Fibroblast of lung (primary cell): ENCODE data around the gene ACTR8. TPM values are rescaled to one million over a fixed set of nuclear protein-coding genes. Genes with fewer than 3 reads are reported as not detected.

Experiments used
- DNase-seq, 2 donors: peaks; one replicate each; pipeline versions ENCODE4 v3.0.0 to v3.0.0-alpha.2; 2010; ENCODE audit warnings: low read depth in 2 of 2
- H2AFZ ChIP-seq: 2 replicates; pipeline ENCODE4 v1.5.1; 2012; ENCODE audit warnings: low read length, control low read depth, inconsistent platforms
- H3K27ac ChIP-seq: 2 replicates; pipeline ENCODE4 v1.5.1; 2011; ENCODE audit warnings: low read length, control low read depth; ENCODE audit not compliant: insufficient read depth
- H3K27me3 ChIP-seq: 2 replicates; pipeline ENCODE4 v1.5.1; 2011; ENCODE audit warnings: mild to moderate bottlenecking, low read length; ENCODE audit not compliant: control insufficient read depth, insufficient read depth
- H3K36me3 ChIP-seq: 2 replicates; pipeline ENCODE4 v1.5.1; 2011; ENCODE audit warnings: low read length; ENCODE audit not compliant: control insufficient read depth, insufficient read depth
- H3K4me1 ChIP-seq: 2 replicates; pipeline ENCODE4 v1.5.1; 2011; ENCODE audit warnings: low read length; ENCODE audit not compliant: control insufficient read depth, insufficient read depth; ENCODE audit errors: extremely low read depth
- H3K4me2 ChIP-seq: 2 replicates; pipeline ENCODE4 v1.5.1; 2011; ENCODE audit warnings: low read length, control low read depth; ENCODE audit not compliant: insufficient read depth; ENCODE audit errors: extremely low read depth
- H3K4me3 ChIP-seq, 4 experiments: fragments of 200-600 bp in 1 of 4; sonication (generic) in 1 of 4; replicated peaks in 1 of 4; 2 replicates each; pipeline ENCODE4 v1.5.1; 2011 to 2016; ENCODE audit warnings: low read length in 4 of 4, low read depth in 3 of 4, mild to moderate bottlenecking in 3 of 4, control low read depth in 2 of 4, inconsistent platforms in 1 of 4, mixed read lengths in 1 of 4; ENCODE audit not compliant: insufficient read depth in 1 of 4; ENCODE audit errors: control extremely low read depth in 1 of 4
- H3K79me2 ChIP-seq: 2 replicates; pipeline ENCODE4 v1.5.1; 2012; ENCODE audit warnings: mild to moderate bottlenecking, low read length, inconsistent platforms; ENCODE audit not compliant: control insufficient read depth, insufficient read depth
- H3K9ac ChIP-seq: 2 replicates; pipeline ENCODE4 v1.5.1; 2011; ENCODE audit warnings: mild to moderate bottlenecking, low read length, control low read depth; ENCODE audit not compliant: insufficient read depth
- H3K9me3 ChIP-seq: 2 replicates; pipeline ENCODE4 v1.5.1; 2012; ENCODE audit warnings: low read depth, low read length; ENCODE audit not compliant: control insufficient read depth, insufficient read depth
- H4K20me1 ChIP-seq: 2 replicates; pipeline ENCODE4 v1.5.1; 2011; ENCODE audit warnings: low read length; ENCODE audit not compliant: control insufficient read depth, insufficient read depth; ENCODE audit errors: extremely low read depth
- CTCF ChIP-seq, 2 donors: IDR thresholded peaks in 1 of 2; conservative IDR thresholded peaks in 1 of 2; 1 replicate in 1 of 2; 2 replicates in 1 of 2; pipeline ENCODE4 v1.5.1; 2011 to 2012; ENCODE audit warnings: low read length in 2 of 2, control low read depth in 1 of 2, inconsistent platforms in 1 of 2, low read depth in 1 of 2, mild to moderate bottlenecking in 1 of 2
- EZH2 ChIP-seq: IDR thresholded peaks from 2 replicates; pipeline ENCODE4 v1.5.1; 2012; ENCODE audit warnings: low read length, control low read depth, mild to moderate bottlenecking; ENCODE audit errors: missing control alignments
- polyA plus RNA-seq, 2 donors: library from polyadenylated mRNA; depleted of rRNA in 1 of 2; stranded (reverse) in 1 of 2; unstranded in 1 of 2; fragments of >200 nt; gene quantifications; 2 replicates each; pipeline ENCODE4 v1.2.1, GENCODE V29; 2011 to 2012; ENCODE audit warnings: missing spikeins in 1 of 2
- total RNA-seq: library from RNA; depleted of rRNA; stranded (reverse); fragments of >200 nt; gene quantifications from 2 replicates; pipeline ENCODE4 v1.2.1, GENCODE V29; 2014

The ACTR8 gene
- total and polyA plus RNA-seq, 2 donors (not counting 1 experiment from before 2014, with no cell fraction given), result 35.0 to 38.8 TPM

- no peaks in the 10 kb centered on the region for H3K79me2 ChIP-seq
- H3K27ac ChIP-seq, result no peak overlapping the region
- H3K9me3 ChIP-seq, result no peaks in the 10 kb centered on the region
- no peak overlapping the region for H3K4me2 ChIP-seq
- no peak overlapping the region for H2AFZ ChIP-seq
- no peaks in the 10 kb centered on the region for H3K36me3 ChIP-seq
- H3K9ac ChIP-seq, result no peak overlapping the region
- no peak for TF ChIP-seq CTCF (conservative IDR thresholded peaks at IDR 0.05 in 1 of 2, IDR thresholded peaks at IDR 0.05 in 1 of 2; ENCODE audit: low read depth in 1 of 2, low read length in 2 of 2)
- TF ChIP-seq EZH2, result no peak
- no peaks in the 10 kb centered on the region for H4K20me1 ChIP-seq
- no peak overlapping the region for H3K4me3 ChIP-seq
- no peaks in the 10 kb centered on the region for H3K4me1 ChIP-seq
- H3K27me3 ChIP-seq, result no peaks in the 10 kb centered on the region
- DNase-seq, result no peak
Observed at GRCh38 chr3:53902067-53902466, 20.1 kb upstream of the ACTR8 start.

GRCh38 chr3:53900666-53901331 lies 18.8 kb upstream of the ACTR8 start:
- Histone ChIP-seq H3K36me3 (no peaks in the 10 kb centered on the region), H3K4me3 (no peak overlapping the region), H3K27ac (no peak overlapping the region), H3K27me3 (no peaks in the 10 kb centered on the region), H4K20me1 (no peaks in the 10 kb centered on the region), H3K9me3 (no peaks in the 10 kb centered on the region), H3K9ac (no peak overlapping the region), H3K4me2 (no peak overlapping the region), H3K79me2 (no peaks in the 10 kb centered on the region), H3K4me1 (no peaks in the 10 kb centered on the region), H2AFZ (no peak overlapping the region)
- TF ChIP-seq EZH2, result no peak
- TF ChIP-seq CTCF (conservative IDR thresholded peaks at IDR 0.05 in 1 of 2, IDR thresholded peaks at IDR 0.05 in 1 of 2; ENCODE audit: low read depth in 1 of 2, low read length in 2 of 2), result no peak
- no peak for DNase-seq

- Histone ChIP-seq H3K79me2 (no peaks in the 10 kb centered on the region), H4K20me1 (no peaks in the 10 kb centered on the region), H3K4me3 (no peak overlapping the region), H3K9me3 (no peaks in the 10 kb centered on the region), H3K27me3 (no peaks in the 10 kb centered on the region), H3K36me3 (no peaks in the 10 kb centered on the region), H3K27ac (no peak overlapping the region), H3K4me2 (no peak overlapping the region), H2AFZ (no peak overlapping the region), H3K9ac (no peak overlapping the region), H3K4me1 (no peaks in the 10 kb centered on the region)
- no peak for DNase-seq
- TF ChIP-seq EZH2, result no peak
- TF ChIP-seq CTCF (conservative IDR thresholded peaks at IDR 0.05 in 1 of 2, IDR thresholded peaks at IDR 0.05 in 1 of 2; ENCODE audit: low read depth in 1 of 2, low read length in 2 of 2), result no peak
Observed at GRCh38 chr3:53899750-53900149, 17.8 kb upstream of the ACTR8 start.
